Vagina (tissue), 2 donors: ENCODE results near the gene KNDC1.

Source experiments
- POLR2A ChIP-seq, 2 donors: fragments of 450-650 bp; IDR thresholded peaks; one replicate each; pipeline ENCODE4 v1.6.1; 2017; ENCODE audit warnings: antibody characterized with exemption in 2 of 2, mild to moderate bottlenecking in 2 of 2, moderate library complexity in 2 of 2
- TF ChIP-seq, protein P1 (sequence below), 3 experiments: fragments of 450-650 bp in 2 of 3; fragments of 200-600 bp in 1 of 3; sonication (generic) in 1 of 3; IDR thresholded peaks; one replicate each; pipeline ENCODE4 v1.5.1; 2017 to 2019; ENCODE audit warnings: antibody characterized with exemption in 3 of 3, mild to moderate bottlenecking in 2 of 3, moderate library complexity in 2 of 3

DNA sequence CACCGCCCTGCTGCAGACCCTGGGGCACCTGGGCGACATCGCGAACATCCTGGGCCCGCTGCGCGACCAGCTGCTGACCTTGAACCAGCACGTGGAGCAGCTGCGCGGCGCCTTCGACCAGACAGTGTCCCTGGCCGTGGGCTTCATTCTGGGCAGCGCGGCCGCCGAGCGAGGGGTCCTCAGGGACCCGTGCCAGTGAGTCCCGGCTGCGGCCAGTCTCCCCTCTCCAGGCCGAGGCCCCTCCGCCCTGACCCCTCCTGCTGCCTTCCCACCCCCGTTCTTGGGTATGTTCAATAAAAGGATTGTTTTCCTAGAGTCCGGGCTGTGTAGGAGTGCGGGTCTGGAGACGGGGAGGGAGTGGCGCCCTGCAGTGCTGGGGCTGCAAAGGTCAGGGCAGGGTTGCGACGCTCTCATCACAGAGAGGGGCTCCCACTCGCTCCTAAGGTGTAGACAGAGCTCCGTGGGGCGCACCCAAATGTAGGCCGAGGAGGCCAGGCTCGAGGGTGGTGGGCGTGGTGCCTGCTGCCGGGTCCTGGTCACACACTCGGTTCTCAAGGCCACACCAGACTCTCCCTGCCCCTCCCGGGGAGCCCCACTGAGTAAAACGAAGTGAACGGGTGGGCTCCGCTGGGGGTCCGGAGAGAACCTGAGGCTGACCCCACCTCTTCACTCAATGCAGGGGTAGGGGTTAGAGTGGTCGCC, 71.4 kb downstream of the KNDC1 start:
- TF ChIP-seq, protein P1, sequence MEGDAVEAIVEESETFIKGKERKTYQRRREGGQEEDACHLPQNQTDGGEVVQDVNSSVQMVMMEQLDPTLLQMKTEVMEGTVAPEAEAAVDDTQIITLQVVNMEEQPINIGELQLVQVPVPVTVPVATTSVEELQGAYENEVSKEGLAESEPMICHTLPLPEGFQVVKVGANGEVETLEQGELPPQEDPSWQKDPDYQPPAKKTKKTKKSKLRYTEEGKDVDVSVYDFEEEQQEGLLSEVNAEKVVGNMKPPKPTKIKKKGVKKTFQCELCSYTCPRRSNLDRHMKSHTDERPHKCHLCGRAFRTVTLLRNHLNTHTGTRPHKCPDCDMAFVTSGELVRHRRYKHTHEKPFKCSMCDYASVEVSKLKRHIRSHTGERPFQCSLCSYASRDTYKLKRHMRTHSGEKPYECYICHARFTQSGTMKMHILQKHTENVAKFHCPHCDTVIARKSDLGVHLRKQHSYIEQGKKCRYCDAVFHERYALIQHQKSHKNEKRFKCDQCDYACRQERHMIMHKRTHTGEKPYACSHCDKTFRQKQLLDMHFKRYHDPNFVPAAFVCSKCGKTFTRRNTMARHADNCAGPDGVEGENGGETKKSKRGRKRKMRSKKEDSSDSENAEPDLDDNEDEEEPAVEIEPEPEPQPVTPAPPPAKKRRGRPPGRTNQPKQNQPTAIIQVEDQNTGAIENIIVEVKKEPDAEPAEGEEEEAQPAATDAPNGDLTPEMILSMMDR (IDR thresholded peaks at IDR 0.05) = no peak
- TF ChIP-seq POLR2A (IDR thresholded peaks at IDR 0.05) = no peak
